HT1080 (cell line): ENCODE measurements around the gene UBE2R2. TPM values are rescaled to one million over a fixed set of nuclear protein-coding genes. Genes with fewer than 3 reads are reported as not detected.
"Not testable (repeated sequence)": the region's sequence is repeated elsewhere in the genome, so short reads cannot be mapped to it uniquely, and the experiment has no call there.

Experiments
- DNase-seq: peaks from one replicate; pipeline ENCODE4 v3.0.0-alpha.2; 2015; ENCODE audit warnings: low read depth
- total RNA-seq: library from RNA; depleted of rRNA; stranded (reverse); fragments of >200 nt; shearing (Covaris generic); gene quantifications from 2 replicates; pipeline ENCODE4 v1.2.3, GENCODE V29; 2014

The UBE2R2 gene
- total RNA-seq, 1 experiment from 2014 or later: 25.7 TPM

DNA sequence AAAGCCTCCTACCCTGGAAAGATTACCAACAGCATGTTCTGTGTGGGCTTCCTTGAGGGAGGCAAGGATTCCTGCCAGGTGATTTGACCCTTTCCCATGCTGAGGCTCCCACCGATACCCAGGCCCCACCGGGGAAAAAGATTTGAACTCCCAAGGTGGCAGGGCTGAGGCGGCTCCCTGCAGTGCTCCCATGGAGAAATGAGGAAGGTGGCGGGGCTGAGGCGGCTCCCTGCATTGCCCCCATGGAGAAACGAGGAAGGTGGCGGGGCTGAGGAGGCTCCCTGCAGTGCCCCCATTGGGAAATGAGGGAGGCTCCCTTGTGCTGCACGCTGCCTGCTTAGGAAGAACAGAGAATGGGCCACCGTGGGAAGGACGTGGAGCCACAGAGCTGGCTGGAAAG is 18.4 kb upstream of the UBE2R2 start:
- no peak for DNase-seq

DNA sequence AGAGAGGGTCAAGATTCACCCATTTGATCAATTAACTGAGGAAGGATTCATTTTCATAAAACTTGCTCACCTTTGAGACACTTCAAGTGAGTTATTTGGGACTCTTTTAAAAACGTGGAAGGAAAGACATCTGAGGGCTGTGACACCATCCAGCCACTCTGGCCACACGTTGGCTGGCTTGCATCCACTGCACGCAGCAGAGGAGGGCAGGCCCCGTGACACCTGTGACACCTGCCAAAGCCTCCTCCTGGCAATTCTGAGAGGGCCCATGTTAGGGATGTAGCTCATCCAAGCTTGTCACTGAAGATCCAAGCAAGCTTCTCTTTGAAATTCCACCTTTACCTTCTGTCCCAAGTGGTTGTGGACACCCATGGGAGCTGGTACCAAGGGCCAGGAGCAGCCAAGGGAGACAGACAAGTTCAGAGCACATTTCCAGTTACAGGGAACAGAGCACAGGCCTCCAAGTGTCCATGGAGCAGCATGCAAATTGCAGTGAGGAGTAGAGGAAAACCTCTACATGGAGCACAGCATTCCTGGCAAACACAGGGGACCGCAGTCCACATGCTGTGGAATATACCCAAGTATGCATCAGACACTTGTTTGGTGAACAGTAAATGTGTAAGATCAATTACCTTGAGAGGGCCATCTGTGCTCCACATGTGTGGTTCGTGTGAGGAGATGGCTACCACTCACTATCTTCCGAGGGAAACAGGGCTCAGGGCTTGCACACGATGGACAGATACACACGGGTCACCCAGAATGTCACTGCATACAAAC is 16.8 kb upstream of the UBE2R2 start:
- no peak for DNase-seq

DNA sequence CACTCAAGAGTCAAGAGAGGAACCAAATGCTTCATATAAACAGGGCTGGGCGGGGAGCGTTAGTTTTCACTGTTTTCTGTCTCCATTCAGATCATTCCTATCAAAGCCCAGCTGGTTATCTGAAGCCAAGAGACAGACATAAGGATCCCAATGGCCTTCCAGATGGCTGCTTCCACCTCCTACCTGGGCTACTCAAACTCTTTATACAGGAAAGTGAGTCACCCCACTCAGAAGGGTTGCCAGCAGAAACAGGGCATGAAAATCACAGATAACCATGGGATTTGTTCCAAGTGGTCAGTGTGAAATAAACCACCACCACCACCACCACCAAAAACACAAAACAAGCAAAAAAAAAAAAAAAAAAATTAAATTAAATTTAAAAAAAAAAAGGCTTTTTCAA is 16.1 kb upstream of the UBE2R2 start:
- DNase-seq: peak; percentile 71

DNA sequence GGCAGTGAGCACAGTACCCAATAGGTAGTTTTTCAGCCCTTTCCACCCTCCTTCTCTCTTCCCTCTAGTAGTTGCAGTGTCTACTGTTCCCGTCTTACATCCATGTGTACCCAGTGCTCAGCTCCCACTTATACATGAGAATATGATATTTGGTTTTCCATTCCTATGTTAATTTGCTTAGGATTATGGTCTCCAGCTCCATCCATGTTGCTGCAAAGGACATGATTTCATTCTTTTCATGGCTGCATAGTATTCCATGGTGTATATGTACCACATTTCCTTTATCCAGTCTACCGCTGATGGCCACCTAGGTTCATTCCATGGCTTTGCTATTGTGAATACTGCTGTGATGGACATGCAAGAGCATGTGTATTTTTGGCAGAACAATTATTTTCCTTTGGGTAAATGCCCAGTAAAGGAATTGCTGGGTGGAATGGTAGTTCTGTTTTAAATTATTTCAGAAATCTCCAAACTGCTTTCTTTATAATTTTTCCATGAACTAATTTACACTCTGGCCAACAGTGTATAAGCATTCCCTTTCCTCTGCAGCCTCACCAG is 14.9 kb upstream of the UBE2R2 start:
- not testable (repeated sequence) for DNase-seq

DNA sequence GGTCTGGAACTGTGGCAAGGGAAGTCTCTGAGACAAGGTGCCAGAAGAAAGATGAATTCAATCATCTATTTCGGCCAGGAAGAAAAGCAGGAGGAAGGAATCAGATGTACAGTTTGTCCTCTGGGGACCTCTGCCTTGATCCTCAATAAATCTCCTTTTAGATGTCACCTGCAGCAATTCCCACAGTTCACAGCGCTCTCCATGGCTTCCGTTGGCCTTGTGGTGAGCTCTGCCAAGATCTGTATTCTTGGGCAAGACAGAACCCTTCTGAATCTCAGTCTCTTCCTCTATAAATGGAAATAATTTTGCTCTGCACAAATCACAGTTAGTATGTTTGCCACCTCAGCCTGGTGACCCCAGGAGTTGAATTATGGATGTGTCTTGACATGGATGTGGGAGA is 12.8 kb upstream of the UBE2R2 start:
- not testable (repeated sequence) for DNase-seq

DNA sequence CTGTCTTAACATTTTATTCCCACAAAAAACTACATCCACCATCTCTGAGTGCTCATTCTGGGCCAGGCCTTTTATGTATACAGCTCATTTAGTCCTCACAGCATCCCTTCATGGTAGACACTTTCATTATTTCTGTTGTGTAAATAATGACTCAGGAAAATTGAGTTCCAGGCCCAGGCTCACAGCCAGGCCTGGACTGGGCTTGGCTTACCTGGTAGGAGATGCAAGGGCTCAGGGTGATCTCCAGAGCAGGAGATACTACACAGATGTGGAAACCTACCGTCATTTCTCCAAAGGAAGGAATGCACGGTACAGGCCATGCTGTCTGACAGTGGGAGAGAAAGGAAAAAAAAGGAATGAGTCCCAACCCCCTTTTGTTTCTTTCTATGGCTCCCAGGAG is 9.8 kb upstream of the UBE2R2 start:
- DNase-seq: peak; percentile 42

DNA sequence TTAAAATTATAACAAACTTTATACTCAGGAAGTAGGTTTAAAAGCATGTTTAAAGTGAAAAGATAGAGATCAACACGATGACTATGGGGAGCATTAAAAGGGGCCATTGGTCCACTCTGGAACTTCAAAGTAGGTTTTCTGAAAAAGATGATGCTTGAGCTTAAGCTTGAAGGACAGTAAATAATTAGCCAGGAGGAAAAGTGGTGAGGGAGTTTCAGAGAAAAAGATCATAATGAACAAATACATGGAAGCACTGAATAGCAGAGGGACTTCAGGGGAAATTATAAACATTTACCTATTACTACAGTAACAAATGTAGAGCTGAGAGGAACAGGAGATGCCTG is 8.0 kb upstream of the UBE2R2 start:
- not testable (repeated sequence) for DNase-seq

DNA sequence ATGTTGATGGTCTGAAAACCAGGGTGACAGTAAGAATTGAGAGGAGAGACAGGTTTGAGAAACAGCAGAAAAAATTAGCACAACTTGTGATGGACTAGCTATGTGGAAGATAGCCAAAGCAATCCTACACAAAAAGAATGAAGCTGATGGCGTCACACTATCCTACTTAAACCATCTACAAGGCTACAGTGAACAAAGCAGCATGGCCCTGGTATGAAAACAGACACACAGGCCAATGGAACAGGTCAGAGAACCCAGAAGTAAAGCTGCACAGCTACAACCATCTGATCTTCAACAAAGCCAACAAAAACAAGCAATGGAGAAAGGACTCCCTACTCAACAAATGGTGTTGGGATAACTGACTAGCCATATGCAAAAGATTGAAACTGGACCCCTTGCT is 7.5 kb upstream of the UBE2R2 start:
- DNase-seq: no peak

DNA sequence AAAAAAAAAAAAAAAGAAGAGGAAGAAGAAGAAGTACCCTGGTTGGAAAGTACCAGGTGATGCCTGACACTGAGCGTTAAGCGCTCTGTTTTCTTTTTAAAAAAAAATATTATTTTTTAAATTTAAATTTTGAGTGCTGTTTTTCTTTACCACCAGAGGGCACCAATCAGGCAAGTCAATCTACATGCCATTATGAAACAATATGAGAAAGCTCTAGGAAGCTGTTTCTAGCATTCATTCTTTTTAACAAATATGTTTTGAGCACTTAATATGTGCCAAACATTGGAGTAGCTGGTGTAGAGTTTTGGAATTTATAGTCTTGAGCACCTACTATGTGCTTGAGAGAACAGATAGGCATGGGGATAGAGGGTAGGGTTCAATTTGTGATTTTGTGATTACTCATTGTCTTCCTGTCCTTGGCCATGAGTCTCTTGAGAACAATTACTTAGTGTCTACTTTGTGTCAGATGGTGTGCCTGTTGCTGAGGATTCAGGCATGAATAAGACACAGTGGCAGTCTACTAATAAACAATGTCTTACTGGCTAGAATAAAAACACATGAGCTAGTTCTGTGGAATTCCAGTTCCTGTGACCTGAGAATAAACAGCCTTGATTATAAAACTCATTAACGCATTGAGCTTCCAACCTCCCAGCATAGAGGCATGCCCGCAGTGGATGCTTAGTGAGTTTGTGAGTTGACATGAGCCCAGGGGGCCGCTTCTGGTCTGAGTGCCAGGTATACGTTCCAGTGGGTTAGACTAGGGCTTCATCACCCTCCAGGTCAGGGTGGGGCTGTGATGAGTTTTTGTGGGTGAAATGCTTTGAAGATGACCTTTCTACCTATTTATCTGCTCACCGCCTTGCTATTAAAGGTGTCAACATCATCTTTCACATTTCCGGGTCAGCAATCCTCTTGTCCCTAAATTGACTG is 3.0 kb upstream of the UBE2R2 start:
- peak; percentile 95 for DNase-seq

DNA sequence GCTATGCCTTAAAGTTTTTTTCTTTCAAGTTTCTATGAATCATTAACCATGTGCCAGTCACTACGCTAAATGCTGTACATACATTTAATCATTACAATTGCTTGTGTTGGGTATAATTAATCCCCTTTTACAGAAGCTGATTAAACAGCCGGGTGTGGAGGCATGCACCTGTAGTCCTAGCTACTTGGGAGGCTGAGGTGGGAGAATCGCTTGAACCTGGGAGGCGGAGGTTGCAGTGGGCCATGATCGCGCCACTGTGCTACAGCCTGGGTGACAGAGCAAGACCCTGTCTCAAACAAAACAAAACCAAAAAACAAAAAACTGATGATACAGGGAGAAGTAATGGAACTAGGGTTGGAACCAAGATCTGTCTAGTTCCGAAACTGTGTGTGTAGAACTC is 1.2 kb upstream of the UBE2R2 start:
- no peak for DNase-seq

DNA sequence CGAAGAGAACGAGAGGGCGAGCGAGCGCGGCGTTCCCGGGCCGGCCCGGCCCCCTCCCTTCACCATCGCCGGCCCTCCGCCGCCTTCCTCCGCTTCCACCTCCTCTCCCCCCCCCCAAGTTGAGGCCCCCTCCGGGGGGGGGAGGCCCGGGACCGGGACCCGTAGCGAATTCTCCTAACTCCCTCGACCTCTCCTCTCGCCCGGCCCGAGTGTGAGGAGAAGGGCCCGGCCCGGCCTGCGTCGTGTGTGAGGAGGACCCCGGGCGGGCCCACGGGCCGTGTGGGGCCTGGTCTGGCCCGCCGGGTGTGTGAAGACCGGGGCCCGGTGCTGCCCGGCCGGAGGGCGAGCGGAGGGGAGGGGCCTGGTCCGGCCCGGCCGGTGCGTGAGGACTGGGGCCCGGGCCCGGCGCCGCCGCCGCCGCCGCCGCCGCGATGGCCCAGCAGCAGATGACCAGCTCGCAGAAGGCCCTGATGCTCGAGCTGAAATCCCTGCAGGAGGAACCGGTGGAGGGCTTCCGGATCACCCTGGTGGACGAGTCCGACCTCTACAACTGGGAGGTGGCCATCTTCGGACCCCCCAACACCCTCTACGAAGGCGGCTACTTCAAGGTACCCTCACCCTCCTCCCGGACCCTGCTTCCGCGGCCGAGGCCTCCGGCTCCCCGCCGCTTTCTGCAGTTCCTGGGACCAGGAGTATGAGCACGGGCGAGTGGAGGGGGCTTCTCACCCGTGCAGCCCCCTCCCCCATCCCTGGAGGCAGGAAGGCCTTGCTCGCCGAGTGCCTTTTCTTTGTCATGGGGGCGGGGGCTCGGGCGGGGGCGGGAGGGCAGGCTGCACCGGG is 587 bp downstream of the UBE2R2 start:
- peak; percentile 79 for DNase-seq

DNA sequence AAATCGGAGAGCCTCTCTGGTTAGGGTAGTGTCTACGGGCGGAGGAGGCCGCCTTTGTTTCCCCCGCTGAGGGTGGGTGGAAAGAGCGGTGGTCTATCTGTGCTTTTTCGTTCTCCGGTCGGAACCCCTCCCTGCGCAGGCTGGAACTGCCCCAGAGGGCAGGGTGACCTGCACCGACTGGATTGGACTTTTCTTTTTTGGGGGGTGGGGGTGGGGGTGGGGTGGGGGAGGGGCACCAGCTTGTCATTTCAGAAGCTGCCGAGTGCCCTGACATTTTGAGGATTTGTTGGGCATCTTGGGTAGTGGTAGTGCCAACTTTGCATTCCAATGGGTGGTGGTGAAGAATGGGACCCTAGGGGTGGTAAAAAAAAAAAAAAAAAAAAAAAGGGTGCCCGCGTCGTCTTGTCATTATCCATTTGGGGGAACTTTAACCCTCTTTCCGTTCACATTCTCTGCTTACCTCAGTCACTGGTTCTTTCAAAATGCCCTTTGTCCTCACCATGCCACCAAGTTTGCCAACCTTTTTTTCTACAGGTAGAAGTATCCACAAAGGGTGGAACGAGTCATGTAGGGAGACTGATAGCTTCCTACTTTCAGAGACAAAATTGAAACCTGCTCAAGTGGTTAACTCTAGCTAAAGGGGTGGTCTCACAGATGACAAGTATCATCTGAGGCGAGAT is 1.3 kb downstream of the UBE2R2 start:
- no peak for DNase-seq

DNA sequence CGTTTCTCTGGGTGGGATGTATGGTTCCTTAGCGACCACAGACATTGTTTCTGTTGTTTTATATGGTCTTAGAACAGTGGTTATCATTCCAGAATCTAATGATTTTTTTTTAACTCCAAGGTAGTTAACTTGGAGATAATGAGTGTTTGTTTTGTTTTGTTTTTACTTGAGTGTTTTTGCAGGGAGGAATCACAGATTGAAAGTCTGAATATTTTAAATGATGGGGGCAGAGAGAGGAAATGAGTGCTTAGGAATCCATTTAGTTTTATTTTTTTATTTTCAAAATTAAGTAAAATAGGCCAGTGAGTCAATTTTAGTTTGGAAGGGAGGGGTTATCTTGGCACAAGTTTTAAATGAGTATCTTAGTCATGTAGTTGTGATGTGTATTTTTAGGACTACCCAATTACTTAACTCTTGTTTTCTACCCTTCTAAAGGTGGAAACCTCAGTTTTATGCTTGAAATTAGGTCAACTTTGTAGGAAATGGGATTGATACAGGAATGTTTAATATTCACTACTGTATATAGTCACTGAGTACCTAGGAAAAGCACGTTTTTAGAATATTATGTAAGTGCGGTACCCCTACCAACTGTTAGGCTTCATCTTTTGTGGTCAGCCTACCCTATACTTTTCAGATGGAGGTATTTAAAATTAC is 2.0 kb downstream of the UBE2R2 start:
- DNase-seq: no peak

DNA sequence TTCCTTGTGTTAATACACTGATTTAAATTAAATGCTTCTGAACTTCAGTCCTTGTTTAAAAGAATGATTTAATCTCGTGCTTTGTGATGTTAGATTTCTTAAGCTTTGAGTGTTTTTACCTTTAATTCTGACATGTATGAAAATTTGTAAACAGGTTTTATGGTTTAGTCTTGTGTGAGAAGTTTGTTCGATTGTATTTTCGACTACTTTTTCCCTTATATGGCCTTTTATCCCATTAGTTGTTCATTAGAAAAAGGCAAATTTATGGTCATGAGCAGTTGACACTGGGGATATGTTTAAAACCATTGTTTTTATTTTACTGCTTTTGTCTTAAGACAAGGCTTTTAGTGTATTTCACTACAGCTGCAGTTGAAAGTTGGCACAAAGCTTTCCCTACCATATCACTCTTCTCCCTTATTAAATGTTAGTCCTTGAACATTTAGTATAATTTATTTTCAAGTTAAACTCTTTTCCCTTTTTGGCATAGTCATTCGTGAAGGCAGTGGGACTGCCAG is 3.3 kb downstream of the UBE2R2 start:
- no peak for DNase-seq

DNA sequence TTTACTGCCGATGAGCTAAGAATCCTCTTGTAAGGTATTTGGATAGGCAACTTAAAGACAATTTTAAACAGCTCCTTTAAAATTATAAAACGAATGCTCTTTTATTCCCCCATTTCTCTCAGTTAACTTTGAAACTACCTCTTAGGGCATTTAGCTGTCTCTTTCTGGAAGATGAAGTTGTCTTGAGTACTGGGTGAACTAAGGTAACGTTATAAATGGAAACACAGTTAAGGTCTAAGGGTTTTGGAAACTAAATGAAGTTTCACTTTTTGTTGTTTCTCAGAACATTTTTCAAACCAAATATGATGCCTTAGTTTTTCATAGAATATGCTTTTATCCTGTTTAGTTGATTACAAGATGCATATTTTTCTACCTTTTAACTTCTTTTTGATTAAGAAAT is 6.8 kb downstream of the UBE2R2 start:
- DNase-seq: no peak

DNA sequence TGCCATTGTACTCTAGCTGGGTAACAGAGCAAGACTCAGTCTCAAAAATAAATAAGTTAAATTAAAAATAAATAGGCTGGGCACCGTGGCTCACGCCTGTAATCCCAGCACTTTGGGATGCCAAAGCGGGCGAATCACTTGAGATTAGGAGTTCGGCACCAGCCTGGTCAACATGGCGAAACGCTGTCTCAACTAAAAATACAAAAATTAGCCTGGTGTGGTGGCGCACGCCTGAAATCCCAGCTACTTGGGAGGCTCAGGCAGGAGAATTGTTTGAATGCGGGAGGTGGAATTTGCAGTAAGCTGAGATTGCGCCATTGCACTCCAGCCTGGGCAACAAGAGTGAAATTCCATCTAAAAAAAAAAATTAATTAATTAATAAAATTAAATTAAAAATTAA is 10.3 kb downstream of the UBE2R2 start:
- DNase-seq: not testable (repeated sequence)

DNA sequence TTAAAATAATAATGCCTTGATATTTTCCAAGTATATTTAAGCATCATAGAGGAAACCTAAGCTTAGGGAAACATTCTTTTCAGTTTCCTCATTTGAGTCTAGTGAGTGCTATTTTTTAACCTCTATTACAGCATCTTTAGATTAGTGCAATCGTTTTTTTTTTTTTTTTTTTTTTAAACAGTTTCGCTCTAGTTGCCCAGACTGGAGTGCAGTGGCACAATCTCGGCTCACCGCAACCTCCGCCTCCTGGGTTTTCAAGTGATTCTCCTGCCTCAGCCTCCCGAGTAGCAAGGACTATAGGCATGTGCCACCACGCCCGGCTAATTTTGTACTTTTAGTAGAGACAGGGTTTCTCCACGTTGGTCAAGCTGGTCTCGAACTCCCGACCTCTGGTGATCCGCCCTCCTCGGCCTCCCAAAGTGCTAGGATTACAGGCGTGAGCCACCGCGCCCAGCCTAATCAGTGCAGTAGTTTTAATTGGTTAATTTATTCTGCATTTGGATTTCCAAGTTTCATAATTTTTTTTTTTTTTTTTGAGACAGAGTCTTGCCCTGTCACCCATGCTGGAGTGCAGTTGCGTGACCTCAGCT is 12.8 kb downstream of the UBE2R2 start:
- DNase-seq: not testable (repeated sequence)

DNA sequence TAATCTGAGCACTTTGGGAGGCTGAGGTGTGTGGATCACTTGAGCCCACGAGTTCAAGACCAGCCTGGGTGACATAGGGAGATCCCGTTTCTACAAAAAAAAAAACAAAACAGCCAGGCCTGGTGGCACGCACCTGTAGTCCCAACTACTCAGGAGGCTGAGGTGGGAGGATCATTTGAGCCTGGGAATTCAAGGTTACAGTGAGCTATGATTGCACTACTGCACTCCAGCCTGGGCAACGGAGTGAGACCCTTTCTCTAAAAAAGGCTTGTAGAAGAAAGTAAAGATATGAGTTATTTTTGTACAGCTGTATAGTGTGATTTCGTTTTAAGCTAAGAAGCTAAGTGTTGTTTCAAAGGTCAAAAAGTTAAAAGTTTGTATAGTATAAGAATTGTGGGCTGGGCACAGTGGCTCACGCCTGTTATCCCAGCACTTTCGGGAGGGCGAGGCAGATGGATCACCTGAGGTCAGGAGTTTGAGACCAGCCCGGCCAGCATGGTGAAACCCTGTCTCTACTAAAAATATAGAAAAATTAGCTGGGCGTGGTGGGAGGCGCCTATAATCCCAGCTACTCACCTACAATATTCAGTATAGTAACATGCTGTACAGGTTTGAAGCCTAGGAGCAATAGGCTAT is 18.8 kb downstream of the UBE2R2 start:
- no peak for DNase-seq

DNA sequence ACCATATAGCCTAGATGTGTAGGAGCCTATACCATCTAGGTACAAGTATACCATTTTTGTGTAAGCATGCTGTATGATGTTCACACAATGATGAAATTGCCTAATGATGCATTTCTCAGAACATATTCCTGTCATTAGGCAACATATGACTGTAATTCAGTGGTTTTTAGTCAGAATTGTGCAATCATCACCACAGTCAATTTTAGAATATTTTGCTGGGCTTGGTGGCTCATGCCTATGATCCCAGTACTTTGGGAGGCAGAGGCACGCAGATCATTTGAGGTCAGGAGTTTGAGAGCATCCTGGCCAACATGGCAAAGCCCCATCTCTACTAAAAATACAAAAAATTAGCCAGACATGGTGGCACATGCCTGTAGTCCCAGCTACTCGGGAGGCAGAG is 19.3 kb downstream of the UBE2R2 start:
- peak; percentile 61 for DNase-seq
